GM13977 (cell line): Measurements from ENCODE around the gene TUBGCP6.

Experiments
- DNase-seq: peaks from one replicate; pipeline ENCODE4 v3.0.0; 2012; ENCODE audit warnings: low spot score
- CTCF ChIP-seq: IDR thresholded peaks from 2 replicates; pipeline ENCODE4 v1.5.1; 2012; ENCODE audit warnings: mild to moderate bottlenecking, control low read depth; ENCODE audit not compliant: insufficient read depth; ENCODE audit errors: extremely low read depth, missing control alignments
- in situ Hi-C: fragments of 300-500 bp; cut with MboI; formaldehyde crosslinking; loops from one replicate; pipeline ENCODE4 v1.12.0; 2022; ENCODE audit warnings: low sequenced_read_pairs, low pct_unique_long_range_greater_than_20kb, mixed read lengths, inconsistent platforms; ENCODE audit not compliant: unreplicated experiment

The TUBGCP6 gene

GRCh38 chr22:50200461-50201190, 44.2 kb downstream of the TUBGCP6 start, which contains the start of gene SELENOO:
TSS of gene SELENOO (plus strand) at chr22:50201011. CDS start at chr22:50201037, 26 bp downstream.
- peak; percentile 100 for DNase-seq
- in situ Hi-C loops, result loop anchor here (10.0 kb wide), 1 partner anchor 56 kb away; no protein-coding TSS in a partner anchor
- no peak for TF ChIP-seq CTCF

GRCh38 chr22:50199829-50200460, 44.9 kb downstream of the TUBGCP6 start:
- no peak for TF ChIP-seq CTCF
- in situ Hi-C loops, result loop anchor here (10.0 kb wide), 1 partner anchor 55 kb away; no protein-coding TSS in a partner anchor
- no peak for DNase-seq

- DNase-seq, result no peak
- no peak for TF ChIP-seq CTCF
- in situ Hi-C loops, result no loop called here
These were observed 45.5 kb downstream of the TUBGCP6 start for GRCh38 chr22:50199251-50199721.

GRCh38 chr22:50198624-50199017, 46.2 kb downstream of the TUBGCP6 start:
- no peak for DNase-seq
- in situ Hi-C loops, result no loop called here

GRCh38 chr22:50197856-50198623, 46.8 kb downstream of the TUBGCP6 start:
- no peak for TF ChIP-seq CTCF
- DNase-seq, result no peak
- in situ Hi-C loops, result no loop called here

More at GRCh38 chr22:50198624-50199017, 46.2 kb downstream of the TUBGCP6 start:
- TF ChIP-seq CTCF, result no peak
